ENCODE measurements around the gene PTPRD. TPM values are rescaled to one million over a fixed set of nuclear protein-coding genes. Genes with fewer than 3 reads are reported as not detected.
A peak's percentile ranks its signal among the peaks of the same experiment; 100 is the strongest.

The PTPRD gene
- total and polyA plus RNA-seq, 2 donors (not counting 1 experiment from before 2014, with no cell fraction given), result not detected

- no peak for DNase-seq
- no peaks in the 10 kb centered on the region for H3K36me3 ChIP-seq (replicated peaks in 1 of 2; ENCODE audit: control extremely low read depth in 1 of 2, control insufficient read depth in 1 of 2, extremely low read depth in 1 of 2, insufficient read depth in 2 of 2, low read length in 1 of 2)
- intact Hi-C loops (cut with micrococcal nuclease), result no loop called here
- peak overlapping the region; percentile 12 for H2AFZ ChIP-seq (ENCODE audit: insufficient read depth, low read depth, low read length, poor library complexity, severe bottlenecking)
- H3K4me1 Mint-ChIP-seq, result peaks cover 16% of the 10 kb centered on the region
- H3K9me3 Mint-ChIP-seq (ENCODE audit: insufficient read depth), result no peaks in the 10 kb centered on the region
- H3K27me3 Mint-ChIP-seq, result peaks cover 41% of the 10 kb centered on the region
- peak overlapping the region; percentile 73 for H3K4me2 ChIP-seq (replicated peaks; ENCODE audit: low read depth, low read length, poor library complexity, severe bottlenecking)
- no peak for ATAC-seq (ENCODE audit: low read depth)
- peaks cover 12 to 18% of the 10 kb centered on the region in 2 donors for H3K4me1 ChIP-seq (ENCODE audit: control insufficient read depth in 2 of 2, insufficient read depth in 2 of 2, low read length in 2 of 2)
- no peak overlapping the region for H3K27ac Mint-ChIP-seq
- 80% methylated on average over 3 of the region's 9 CpGs for WGBS (ENCODE audit: insufficient coverage)
- no peak for TF ChIP-seq EZH2 (IDR thresholded peaks at IDR 0.05; ENCODE audit: borderline replicate concordance, insufficient read depth, low read depth, low read length, poor library complexity, severe bottlenecking)
- TF ChIP-seq, protein P1, sequence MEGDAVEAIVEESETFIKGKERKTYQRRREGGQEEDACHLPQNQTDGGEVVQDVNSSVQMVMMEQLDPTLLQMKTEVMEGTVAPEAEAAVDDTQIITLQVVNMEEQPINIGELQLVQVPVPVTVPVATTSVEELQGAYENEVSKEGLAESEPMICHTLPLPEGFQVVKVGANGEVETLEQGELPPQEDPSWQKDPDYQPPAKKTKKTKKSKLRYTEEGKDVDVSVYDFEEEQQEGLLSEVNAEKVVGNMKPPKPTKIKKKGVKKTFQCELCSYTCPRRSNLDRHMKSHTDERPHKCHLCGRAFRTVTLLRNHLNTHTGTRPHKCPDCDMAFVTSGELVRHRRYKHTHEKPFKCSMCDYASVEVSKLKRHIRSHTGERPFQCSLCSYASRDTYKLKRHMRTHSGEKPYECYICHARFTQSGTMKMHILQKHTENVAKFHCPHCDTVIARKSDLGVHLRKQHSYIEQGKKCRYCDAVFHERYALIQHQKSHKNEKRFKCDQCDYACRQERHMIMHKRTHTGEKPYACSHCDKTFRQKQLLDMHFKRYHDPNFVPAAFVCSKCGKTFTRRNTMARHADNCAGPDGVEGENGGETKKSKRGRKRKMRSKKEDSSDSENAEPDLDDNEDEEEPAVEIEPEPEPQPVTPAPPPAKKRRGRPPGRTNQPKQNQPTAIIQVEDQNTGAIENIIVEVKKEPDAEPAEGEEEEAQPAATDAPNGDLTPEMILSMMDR (IDR thresholded peaks at IDR 0.05), result no peak
- no peak overlapping the region for H3K27ac ChIP-seq (ENCODE audit: low read length in 2 of 2)
- ChIA-PET POLR2A (no interaction called here), CTCF (no interaction called here)
- H3K4me3 ChIP-seq (ENCODE audit: control extremely low read depth in 1 of 5, extremely low read depth in 1 of 5, insufficient read depth in 1 of 5, low read depth in 2 of 5, low read length in 4 of 5), result no peak overlapping the region
- H3K4me3 Mint-ChIP-seq, result peak overlapping the region; percentile 60
- H3K9ac ChIP-seq (ENCODE audit: low read length), result peak overlapping the region; percentile 47
- H3K27me3 ChIP-seq (replicated peaks in 1 of 4; ENCODE audit: control extremely low read depth in 1 of 4, control insufficient read depth in 3 of 4, insufficient read depth in 4 of 4, low read length in 3 of 4), result peaks cover 0 to 27% (median 12%) of the 10 kb centered on the region in 4 experiments
- no peaks in the 10 kb centered on the region for H3K79me2 ChIP-seq (ENCODE audit: control insufficient read depth, insufficient read depth, low read length)
- H3K9me3 ChIP-seq (ENCODE audit: control extremely low read depth in 1 of 3, control insufficient read depth in 2 of 3, insufficient read depth in 1 of 3, low read length in 2 of 3), result peaks cover 0 to 5% (median 0%) of the 10 kb centered on the region in 3 donors
- no peaks in the 10 kb centered on the region for H4K20me1 ChIP-seq (ENCODE audit: control insufficient read depth, insufficient read depth, low read length, poor library complexity, severe bottlenecking)
Observed at GRCh38 chr9:8856396-8857067, 1756.3 kb downstream of the PTPRD start.

GRCh38 chr9:8855046-8855445 is 1757.8 kb downstream of the PTPRD start:
- Histone ChIP-seq H3K36me3 (replicated peaks in 1 of 2; ENCODE audit: control extremely low read depth in 1 of 2, control insufficient read depth in 1 of 2, extremely low read depth in 1 of 2, insufficient read depth in 2 of 2, low read length in 1 of 2) (no peaks in the 10 kb centered on the region), H3K4me1 (ENCODE audit: control insufficient read depth in 2 of 2, insufficient read depth in 2 of 2, low read length in 2 of 2) (peaks cover 12 to 18% of the 10 kb centered on the region in 2 donors), H3K9me3 (ENCODE audit: control extremely low read depth in 1 of 3, control insufficient read depth in 2 of 3, insufficient read depth in 1 of 3, low read length in 2 of 3) (peaks cover 0 to 5% (median 0%) of the 10 kb centered on the region in 3 donors), H3K27ac (ENCODE audit: low read length in 2 of 2) (no peak overlapping the region), H3K9ac (ENCODE audit: low read length) (no peak overlapping the region), H3K4me3 (ENCODE audit: control extremely low read depth in 1 of 5, extremely low read depth in 1 of 5, insufficient read depth in 1 of 5, low read depth in 2 of 5, low read length in 4 of 5) (no peak overlapping the region), H3K79me2 (ENCODE audit: control insufficient read depth, insufficient read depth, low read length) (no peaks in the 10 kb centered on the region), H3K27me3 (replicated peaks in 1 of 4; ENCODE audit: control extremely low read depth in 1 of 4, control insufficient read depth in 3 of 4, insufficient read depth in 4 of 4, low read length in 3 of 4) (peaks cover 0 to 24% (median 12%) of the 10 kb centered on the region in 4 experiments), H3K4me2 (replicated peaks; ENCODE audit: low read depth, low read length, poor library complexity, severe bottlenecking) (no peak overlapping the region), H2AFZ (ENCODE audit: insufficient read depth, low read depth, low read length, poor library complexity, severe bottlenecking) (no peak overlapping the region), H4K20me1 (ENCODE audit: control insufficient read depth, insufficient read depth, low read length, poor library complexity, severe bottlenecking) (no peaks in the 10 kb centered on the region)
- TF ChIP-seq, protein P1 (IDR thresholded peaks at IDR 0.05), result no peak
- TF ChIP-seq EZH2 (IDR thresholded peaks at IDR 0.05; ENCODE audit: borderline replicate concordance, insufficient read depth, low read depth, low read length, poor library complexity, severe bottlenecking), result no peak
- no peak overlapping the region for H3K27ac Mint-ChIP-seq
- ATAC-seq (ENCODE audit: low read depth) (no peak), DNase-seq (no peak)
- H3K4me1 Mint-ChIP-seq, result peaks cover 16% of the 10 kb centered on the region
- H3K27me3 Mint-ChIP-seq, result peaks cover 41% of the 10 kb centered on the region
- CTCF ChIA-PET, result no interaction called here
- POLR2A ChIA-PET, result no interaction called here
- no peak overlapping the region for H3K4me3 Mint-ChIP-seq
- intact Hi-C loops (cut with micrococcal nuclease), result no loop called here
- H3K9me3 Mint-ChIP-seq (ENCODE audit: insufficient read depth), result no peaks in the 10 kb centered on the region
- WGBS (ENCODE audit: insufficient coverage), result no CpG with 5 or more reads among the region's 1 CpG

All from B cell (primary cell).